Upper lobe of right lung (tissue), 1 donor: ENCODE results near the gene NFKB1. TPM values are rescaled to one million over a fixed set of nuclear protein-coding genes. Genes with fewer than 3 reads are reported as not detected.

ENCODE experiments used
- ATAC-seq: fragments of 200-7000 bp; cut with Tn5 transposase; one replicate; pipeline ENCODE4 v1.9.1; 2020; ENCODE audit warnings: mild to moderate bottlenecking, moderate library complexity
- DNase-seq: peaks from one replicate; pipeline ENCODE4 v3.0.0-alpha.2; 2020
- H3K27ac ChIP-seq: fragments of 200-600 bp; one replicate; pipeline ENCODE4 v1.8.0; 2022
- H3K27me3 ChIP-seq: fragments of 200-600 bp; one replicate; pipeline ENCODE4 v1.8.0; 2022; ENCODE audit warnings: mild to moderate bottlenecking
- H3K36me3 ChIP-seq: fragments of 200-600 bp; one replicate; pipeline ENCODE4 v1.8.0; 2022
- H3K4me1 ChIP-seq: fragments of 200-600 bp; one replicate; pipeline ENCODE4 v1.8.0; 2022
- H3K4me3 ChIP-seq: fragments of 200-600 bp; one replicate; pipeline ENCODE4 v1.8.0; 2022; ENCODE audit warnings: mild to moderate bottlenecking
- H3K9me3 ChIP-seq: fragments of 200-600 bp; one replicate; pipeline ENCODE4 v1.8.0; 2022
- intact Hi-C: fragments of 100-400 bp; cut with DNase I; formaldehyde crosslinking; loops from one replicate; pipeline ENCODE4 v1.11.0; 2022
- total RNA-seq: library from RNA; stranded (reverse); fragmentation: NEBNext Ultra II Directional; extraction: Animal tissue kit (Norgen Biotek cat#: 25700); gene quantifications from one replicate; pipeline ENCODE4 v1.2.1, GENCODE V29; 2021
- TF ChIP-seq, protein P1 (sequence below): fragments of 200-600 bp; IDR thresholded peaks from one replicate; pipeline ENCODE4 v1.8.0; 2022; ENCODE audit warnings: antibody characterized with exemption
- donor health status: DM: no; HTN: yes; CAD: no; lungs with severe emphysema.

The NFKB1 gene
- total RNA-seq, 1 donor from 2014 or later, result 48.8 TPM

DNA sequence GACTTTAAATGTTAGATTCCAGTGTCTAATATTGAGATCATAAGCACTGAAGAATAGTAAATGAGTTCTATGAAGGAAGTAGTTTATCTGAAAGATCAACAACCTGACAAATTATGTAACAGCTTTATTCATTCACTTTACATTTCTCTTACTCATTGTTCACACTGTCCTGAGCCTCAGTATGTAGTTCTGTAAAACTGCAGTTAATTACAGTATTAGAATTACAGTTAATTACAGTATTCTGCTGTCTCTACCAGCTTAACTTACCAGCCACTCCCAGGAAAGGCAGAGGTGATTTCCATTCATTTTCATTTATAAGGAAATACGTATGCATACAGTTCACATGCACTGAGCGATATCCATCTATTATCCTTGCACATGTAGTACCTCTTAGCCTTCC, 32.7 kb downstream of the NFKB1 start:
- no peak for ATAC-seq

GRCh38 chr4:102534845-102535244, 33.7 kb downstream of the NFKB1 start:
- intact Hi-C loops, result no loop called here
- no peak for DNase-seq
- no peak for ATAC-seq
- Histone ChIP-seq H3K4me1 (no peaks in the 10 kb centered on the region), H3K4me3 (no peak overlapping the region), H3K9me3 (no peaks in the 10 kb centered on the region), H3K36me3 (peaks cover 29% of the 10 kb centered on the region), H3K27ac (no peak overlapping the region), H3K27me3 (no peaks in the 10 kb centered on the region)
- TF ChIP-seq, protein P1, sequence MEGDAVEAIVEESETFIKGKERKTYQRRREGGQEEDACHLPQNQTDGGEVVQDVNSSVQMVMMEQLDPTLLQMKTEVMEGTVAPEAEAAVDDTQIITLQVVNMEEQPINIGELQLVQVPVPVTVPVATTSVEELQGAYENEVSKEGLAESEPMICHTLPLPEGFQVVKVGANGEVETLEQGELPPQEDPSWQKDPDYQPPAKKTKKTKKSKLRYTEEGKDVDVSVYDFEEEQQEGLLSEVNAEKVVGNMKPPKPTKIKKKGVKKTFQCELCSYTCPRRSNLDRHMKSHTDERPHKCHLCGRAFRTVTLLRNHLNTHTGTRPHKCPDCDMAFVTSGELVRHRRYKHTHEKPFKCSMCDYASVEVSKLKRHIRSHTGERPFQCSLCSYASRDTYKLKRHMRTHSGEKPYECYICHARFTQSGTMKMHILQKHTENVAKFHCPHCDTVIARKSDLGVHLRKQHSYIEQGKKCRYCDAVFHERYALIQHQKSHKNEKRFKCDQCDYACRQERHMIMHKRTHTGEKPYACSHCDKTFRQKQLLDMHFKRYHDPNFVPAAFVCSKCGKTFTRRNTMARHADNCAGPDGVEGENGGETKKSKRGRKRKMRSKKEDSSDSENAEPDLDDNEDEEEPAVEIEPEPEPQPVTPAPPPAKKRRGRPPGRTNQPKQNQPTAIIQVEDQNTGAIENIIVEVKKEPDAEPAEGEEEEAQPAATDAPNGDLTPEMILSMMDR, result no peak

More for the DNA sequence above, 32.7 kb downstream of the NFKB1 start:
- Histone ChIP-seq H3K27ac (no peak overlapping the region), H3K4me1 (no peaks in the 10 kb centered on the region), H3K9me3 (no peaks in the 10 kb centered on the region), H3K27me3 (no peaks in the 10 kb centered on the region), H3K36me3 (peaks cover 23% of the 10 kb centered on the region), H3K4me3 (no peak overlapping the region)
- TF ChIP-seq, protein P1, result no peak
- DNase-seq, result no peak
- intact Hi-C loops, result no loop called here

DNA sequence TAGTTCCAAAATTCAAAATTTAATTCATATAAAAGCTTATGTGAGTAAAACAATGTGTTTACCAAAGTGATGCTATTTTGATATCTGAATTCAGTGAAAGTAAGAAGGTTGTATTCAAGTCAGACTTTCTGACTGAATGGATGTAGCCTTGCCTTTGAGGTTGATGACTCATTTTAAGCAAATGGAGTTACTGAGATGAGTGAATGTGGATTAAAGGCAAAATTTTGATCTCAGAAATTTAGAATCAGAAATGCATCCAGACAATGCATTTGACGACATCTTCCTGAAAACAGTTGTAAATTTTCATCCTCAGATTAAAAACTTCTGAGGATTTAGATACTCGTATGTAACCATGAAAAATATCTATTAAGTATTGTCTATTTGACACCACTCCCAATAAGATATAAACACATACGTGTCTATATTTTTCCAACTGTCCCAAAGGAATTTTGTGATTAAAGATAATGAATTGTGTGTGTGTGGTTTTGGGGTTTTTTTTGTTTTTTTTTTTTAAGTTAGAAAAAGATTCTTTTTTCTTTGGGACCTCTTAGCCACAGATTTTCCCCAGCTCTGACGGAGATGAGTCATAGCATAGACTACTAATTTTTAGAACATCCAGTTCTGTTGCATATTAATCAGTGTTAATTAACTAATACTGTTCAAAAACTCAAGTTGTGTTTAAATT, 34.4 kb downstream of the NFKB1 start:
- ATAC-seq (no peak), DNase-seq (no peak)
- intact Hi-C loops, result no loop called here
- no peak overlapping the region for H3K27ac ChIP-seq
- H3K4me1 ChIP-seq, result no peaks in the 10 kb centered on the region
- H3K36me3 ChIP-seq, result peaks cover 28% of the 10 kb centered on the region
- no peak overlapping the region for H3K4me3 ChIP-seq
- no peaks in the 10 kb centered on the region for H3K9me3 ChIP-seq
- TF ChIP-seq, protein P1, result no peak
- H3K27me3 ChIP-seq, result no peaks in the 10 kb centered on the region

GRCh38 chr4:102536768-102537167, 35.6 kb downstream of the NFKB1 start:
- Histone ChIP-seq H3K27ac (no peak overlapping the region), H3K36me3 (peaks cover 32% of the 10 kb centered on the region), H3K4me3 (no peak overlapping the region), H3K9me3 (no peaks in the 10 kb centered on the region), H3K4me1 (no peaks in the 10 kb centered on the region), H3K27me3 (no peaks in the 10 kb centered on the region)
- TF ChIP-seq, protein P1, result no peak
- DNase-seq (no peak), ATAC-seq (no peak)
- intact Hi-C loops, result no loop called here

GRCh38 chr4:102537269-102537668, 36.1 kb downstream of the NFKB1 start:
- Histone ChIP-seq H3K4me3 (no peak overlapping the region), H3K27me3 (no peaks in the 10 kb centered on the region), H3K9me3 (no peaks in the 10 kb centered on the region), H3K4me1 (no peaks in the 10 kb centered on the region), H3K27ac (no peak overlapping the region), H3K36me3 (peaks cover 32% of the 10 kb centered on the region)
- DNase-seq (no peak), ATAC-seq (no peak)
- TF ChIP-seq, protein P1, result no peak
- intact Hi-C loops, result no loop called here

DNA sequence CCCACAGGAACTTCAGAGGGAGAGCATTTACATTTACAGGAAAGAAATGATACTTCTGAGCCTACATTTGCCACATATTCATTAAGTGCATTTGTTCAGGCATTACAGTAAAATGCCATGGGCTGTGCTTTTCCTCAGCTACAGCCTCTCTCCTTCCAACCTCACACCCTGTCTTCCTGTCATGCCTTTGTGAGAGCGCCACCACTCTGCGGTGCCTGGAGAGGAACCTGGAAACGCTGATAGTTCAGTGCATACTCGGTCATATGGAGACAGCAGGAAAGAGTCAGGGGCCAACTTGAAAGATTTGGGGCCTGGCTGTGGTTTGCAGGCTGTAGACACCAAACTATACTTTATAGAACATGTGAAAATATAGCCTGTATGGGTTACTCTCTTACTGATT, 40.5 kb downstream of the NFKB1 start:
- Histone ChIP-seq H3K4me1 (no peaks in the 10 kb centered on the region), H3K4me3 (no peak overlapping the region), H3K27ac (no peak overlapping the region), H3K36me3 (peaks cover 40% of the 10 kb centered on the region), H3K9me3 (no peaks in the 10 kb centered on the region), H3K27me3 (no peaks in the 10 kb centered on the region)
- TF ChIP-seq, protein P1, result no peak
- ATAC-seq (peak; percentile 42), DNase-seq (no peak)
- intact Hi-C loops, result no loop called here
